ENCODE measurements around the gene MT3.

Gene MT3

GRCh38 chr16:56561126-56561525 is 28.2 kb upstream of the MT3 start:
- DNase-seq (ENCODE audit: insufficient read length, low spot score) = no peak
- no peak for TF ChIP-seq CTCF (IDR thresholded peaks at IDR 0.05; ENCODE audit: insufficient read depth, missing control alignments)
- no peak for FAIRE-seq

GRCh38 chr16:56564793-56565477 is 24.4 kb upstream of the MT3 start, which contains the start of gene MT4:
Gene MT4, plus strand, starts transcription at chr16:56565073. Its CDS starts 56 bp downstream, at chr16:56565129.
- no peak for TF ChIP-seq CTCF (IDR thresholded peaks at IDR 0.05; ENCODE audit: insufficient read depth, missing control alignments)
- no peak for DNase-seq (ENCODE audit: insufficient read length, low spot score)
- FAIRE-seq = no peak

- FAIRE-seq = no peak
- no peak for TF ChIP-seq CTCF (IDR thresholded peaks at IDR 0.05; ENCODE audit: insufficient read depth, missing control alignments)
- DNase-seq (ENCODE audit: insufficient read length, low spot score) = no peak
These were observed 19.4 kb upstream of the MT3 start for GRCh38 chr16:56569971-56570370.

GRCh38 chr16:56571525-56571924 is 17.8 kb upstream of the MT3 start:
- FAIRE-seq (no peak), DNase-seq (ENCODE audit: insufficient read length, low spot score) (no peak)
- no peak for TF ChIP-seq CTCF (IDR thresholded peaks at IDR 0.05; ENCODE audit: insufficient read depth, missing control alignments)

GRCh38 chr16:56574625-56575024 is 14.7 kb upstream of the MT3 start:
- FAIRE-seq (no peak), DNase-seq (ENCODE audit: insufficient read length, low spot score) (no peak)
- TF ChIP-seq CTCF (IDR thresholded peaks at IDR 0.05; ENCODE audit: insufficient read depth, missing control alignments) = no peak

- FAIRE-seq = no peak
- DNase-seq (ENCODE audit: insufficient read length, low spot score) = no peak
- no peak for TF ChIP-seq CTCF (IDR thresholded peaks at IDR 0.05; ENCODE audit: insufficient read depth, missing control alignments)
These were observed 12.6 kb upstream of the MT3 start for GRCh38 chr16:56576585-56577299.

GRCh38 chr16:56577300-56577625 is 12.1 kb upstream of the MT3 start:
- DNase-seq (ENCODE audit: insufficient read length, low spot score) (no peak), FAIRE-seq (no peak)
- no peak for TF ChIP-seq CTCF (IDR thresholded peaks at IDR 0.05; ENCODE audit: insufficient read depth, missing control alignments)
